Mucosa of rectum (tissue), 2 donors: ENCODE measurements around the gene COL21A1.

ENCODE experiments used
- H3K27ac ChIP-seq, 2 donors: one replicate each; pipeline ENCODE4 v1.7.0; 2013; ENCODE audit warnings: inconsistent platforms in 2 of 2, low read depth in 2 of 2, low read length in 2 of 2
- H3K27me3 ChIP-seq, 2 donors: one replicate each; pipeline ENCODE4 v1.7.0; 2013; ENCODE audit warnings: low read length in 2 of 2; ENCODE audit not compliant: control insufficient read depth in 2 of 2, insufficient read depth in 2 of 2
- H3K36me3 ChIP-seq, 2 donors: one replicate each; pipeline ENCODE4 v1.7.0; 2013; ENCODE audit warnings: low read length in 2 of 2; ENCODE audit not compliant: control insufficient read depth in 2 of 2, insufficient read depth in 2 of 2
- H3K4me1 ChIP-seq, 2 donors: one replicate each; pipeline ENCODE4 v1.7.0; 2013; ENCODE audit warnings: low read length in 2 of 2, mild to moderate bottlenecking in 1 of 2; ENCODE audit not compliant: control insufficient read depth in 2 of 2, insufficient read depth in 2 of 2
- H3K4me3 ChIP-seq, 2 donors: one replicate each; pipeline ENCODE4 v1.7.0; 2013; ENCODE audit warnings: low read length in 2 of 2
- H3K9ac ChIP-seq, 2 donors: one replicate each; pipeline ENCODE4 v1.7.0; 2013; ENCODE audit warnings: low read length in 2 of 2, low read depth in 1 of 2, mild to moderate bottlenecking in 1 of 2
- H3K9me3 ChIP-seq, 2 donors: one replicate each; pipeline ENCODE4 v1.7.0; 2013; ENCODE audit warnings: low read length in 2 of 2; ENCODE audit not compliant: control insufficient read depth in 2 of 2
- donor health status: healthy.
- donor health status: Normal muscosa, but diverticular disease.

The COL21A1 gene

DNA sequence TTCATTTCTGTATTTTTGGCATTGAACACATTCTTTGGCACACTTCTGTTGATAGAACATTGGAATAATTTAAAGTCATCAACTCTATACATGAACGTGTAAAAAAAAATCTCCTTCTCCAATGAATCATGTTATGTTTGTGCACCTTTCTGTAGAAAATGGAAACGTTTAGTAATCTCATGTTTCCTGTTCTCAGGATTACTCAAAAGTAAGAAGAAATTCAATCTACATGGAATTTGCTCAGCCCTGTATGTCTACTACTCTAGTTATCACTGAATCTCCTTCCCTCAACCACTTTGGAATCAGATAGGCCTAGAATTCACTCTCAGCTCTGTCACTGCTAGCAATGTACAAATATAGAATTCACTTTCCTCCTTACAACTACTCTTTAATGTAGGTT lies 103.6 kb downstream of the COL21A1 start:
- H3K27me3 ChIP-seq = no peaks in the 10 kb centered on the region
- no peaks in the 10 kb centered on the region for H3K9me3 ChIP-seq
- H3K4me1 ChIP-seq = no peaks in the 10 kb centered on the region
- H3K36me3 ChIP-seq = no peaks in the 10 kb centered on the region
- H3K4me3 ChIP-seq = no peak overlapping the region
- no peak overlapping the region for H3K27ac ChIP-seq
- H3K9ac ChIP-seq = no peak overlapping the region

DNA sequence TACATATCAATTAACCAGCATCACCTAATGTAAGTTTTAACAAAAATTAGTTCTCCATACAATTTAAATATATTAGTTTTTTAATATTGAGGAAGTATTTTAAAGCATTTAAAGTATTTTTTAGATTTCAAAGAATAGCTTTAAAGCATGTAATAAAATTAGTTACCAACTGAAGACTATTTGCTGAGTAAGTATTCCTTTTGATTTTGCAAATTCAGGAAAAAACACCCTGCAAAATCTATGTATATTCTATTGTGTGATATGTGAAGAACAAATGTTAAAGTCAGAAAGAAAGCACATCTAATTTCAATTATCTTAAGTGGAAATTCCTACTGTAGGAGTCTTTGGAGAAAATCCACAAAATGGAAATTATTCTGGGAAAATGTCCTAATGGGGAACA lies 107.3 kb downstream of the COL21A1 start:
- Histone ChIP-seq H3K36me3 (no peaks in the 10 kb centered on the region), H3K27me3 (no peaks in the 10 kb centered on the region), H3K9me3 (no peaks in the 10 kb centered on the region), H3K4me3 (no peak overlapping the region), H3K4me1 (no peaks in the 10 kb centered on the region), H3K9ac (no peak overlapping the region), H3K27ac (no peak overlapping the region)

DNA sequence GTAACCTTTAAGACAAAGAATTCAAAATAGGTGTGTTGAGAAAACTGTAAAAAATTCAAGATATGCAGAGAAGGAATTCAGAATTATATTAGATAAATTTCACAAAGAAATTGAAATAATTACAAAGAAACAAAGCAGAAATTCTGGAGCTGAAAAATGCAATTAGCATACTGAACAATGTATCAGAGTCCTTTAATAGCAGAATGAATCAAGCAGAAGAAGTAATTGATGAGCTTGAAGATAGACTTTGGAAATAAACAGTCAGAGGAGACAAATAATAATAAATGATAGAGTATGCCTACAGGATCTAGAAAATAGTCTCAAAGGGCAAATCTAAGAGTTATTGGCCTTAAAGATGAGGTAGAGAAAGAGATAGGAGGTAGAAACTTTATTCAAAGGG lies 131.7 kb downstream of the COL21A1 start:
- H3K9me3 ChIP-seq = no peaks in the 10 kb centered on the region
- no peaks in the 10 kb centered on the region for H3K36me3 ChIP-seq

DNA sequence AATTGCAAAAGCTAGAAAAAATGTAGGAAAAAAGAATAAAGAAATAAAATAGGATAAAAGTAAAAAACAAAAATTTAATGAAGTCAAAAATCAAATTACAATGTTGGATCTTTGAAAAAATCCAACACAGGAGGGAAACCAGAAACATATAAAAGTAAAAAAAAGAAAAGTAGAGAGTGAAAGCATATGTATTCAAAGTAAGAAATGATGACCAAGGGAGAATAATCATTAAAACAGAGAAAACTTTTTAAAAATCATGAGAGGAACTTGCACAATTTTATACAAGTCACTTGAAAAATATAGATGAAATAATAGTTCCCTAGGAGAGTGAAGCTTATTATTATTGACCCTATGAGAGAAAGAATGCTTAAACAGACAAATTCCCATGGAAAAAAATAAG lies 138.2 kb downstream of the COL21A1 start:
- H3K27ac ChIP-seq = no peak overlapping the region
- H3K27me3 ChIP-seq = no peaks in the 10 kb centered on the region
- no peak overlapping the region for H3K9ac ChIP-seq
- no peak overlapping the region for H3K4me3 ChIP-seq
- no peaks in the 10 kb centered on the region for H3K36me3 ChIP-seq
- no peaks in the 10 kb centered on the region for H3K9me3 ChIP-seq
- H3K4me1 ChIP-seq = no peaks in the 10 kb centered on the region

More for the DNA sequence above, 131.7 kb downstream of the COL21A1 start:
- Histone ChIP-seq H3K4me1 (no peaks in the 10 kb centered on the region), H3K4me3 (no peak overlapping the region), H3K9ac (no peak overlapping the region), H3K27ac (no peak overlapping the region), H3K27me3 (no peaks in the 10 kb centered on the region)

DNA sequence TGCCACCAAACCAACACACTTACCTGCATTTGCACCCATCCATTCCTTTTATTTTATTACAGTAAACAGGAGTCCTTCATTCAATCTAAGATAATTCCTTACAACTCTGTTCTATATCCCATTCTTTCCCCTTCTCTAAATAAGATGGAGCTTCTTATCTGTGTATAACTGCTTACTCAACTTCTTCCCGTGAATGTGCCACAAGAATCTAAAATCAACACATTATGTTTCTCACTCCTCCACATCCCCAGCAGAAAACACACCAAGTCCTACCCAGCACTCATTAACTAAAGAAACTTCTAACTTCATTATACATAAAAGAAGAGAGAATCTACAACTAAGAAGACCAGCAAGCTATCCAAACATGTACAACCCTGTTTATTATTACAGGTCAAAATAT lies 141.1 kb downstream of the COL21A1 start:
- H3K9ac ChIP-seq = no peak overlapping the region
- no peak overlapping the region for H3K4me3 ChIP-seq
- H3K9me3 ChIP-seq = no peaks in the 10 kb centered on the region
- H3K4me1 ChIP-seq = no peaks in the 10 kb centered on the region
- no peaks in the 10 kb centered on the region for H3K27me3 ChIP-seq
- H3K36me3 ChIP-seq = no peaks in the 10 kb centered on the region
- H3K27ac ChIP-seq = no peak overlapping the region

DNA sequence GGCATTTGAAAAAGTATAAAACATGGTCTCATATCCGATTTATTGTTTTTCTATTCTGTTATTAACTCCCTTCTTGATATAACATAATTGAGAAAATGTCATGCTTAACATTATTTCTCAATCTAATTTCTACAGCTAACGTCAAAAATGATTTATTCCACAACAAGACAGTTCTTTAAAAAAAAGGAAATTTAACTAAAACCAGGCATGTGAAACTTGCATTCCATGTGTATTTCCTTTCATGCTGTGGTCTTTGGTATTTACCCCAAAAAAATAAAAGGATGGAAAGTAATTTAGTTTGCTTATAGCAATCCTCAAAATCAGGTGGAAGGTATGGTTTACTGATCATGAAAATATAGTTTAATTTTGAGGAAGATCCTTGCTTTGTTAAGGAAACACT lies 142.8 kb downstream of the COL21A1 start:
- H3K36me3 ChIP-seq = no peaks in the 10 kb centered on the region
- H3K27ac ChIP-seq = no peak overlapping the region
- no peaks in the 10 kb centered on the region for H3K4me1 ChIP-seq
- H3K9me3 ChIP-seq = no peaks in the 10 kb centered on the region
- no peak overlapping the region for H3K9ac ChIP-seq
- H3K4me3 ChIP-seq = no peak overlapping the region
- H3K27me3 ChIP-seq = no peaks in the 10 kb centered on the region

DNA sequence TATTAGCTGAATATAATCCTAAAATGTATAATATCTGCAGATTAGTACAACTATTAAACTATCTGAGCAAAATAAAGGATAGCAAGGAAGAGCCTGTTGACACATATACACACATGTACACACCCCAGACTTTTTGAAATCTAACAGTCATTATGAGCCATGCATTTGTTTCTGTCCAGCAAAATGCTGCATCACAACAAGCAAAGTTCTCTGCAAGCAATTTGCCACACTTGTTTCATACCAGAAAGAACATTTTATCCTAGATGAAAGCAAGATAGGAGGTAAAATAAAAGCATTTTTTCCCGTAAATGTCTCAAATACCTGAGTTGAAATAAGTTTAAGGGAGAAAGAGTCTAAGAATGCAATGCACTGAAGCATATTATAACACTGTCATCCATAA lies 145.2 kb downstream of the COL21A1 start:
- no peak overlapping the region for H3K9ac ChIP-seq
- no peaks in the 10 kb centered on the region for H3K9me3 ChIP-seq
- H3K4me1 ChIP-seq = no peaks in the 10 kb centered on the region
- H3K36me3 ChIP-seq = no peaks in the 10 kb centered on the region
- H3K4me3 ChIP-seq = no peak overlapping the region
- no peak overlapping the region for H3K27ac ChIP-seq
- H3K27me3 ChIP-seq = no peaks in the 10 kb centered on the region

DNA sequence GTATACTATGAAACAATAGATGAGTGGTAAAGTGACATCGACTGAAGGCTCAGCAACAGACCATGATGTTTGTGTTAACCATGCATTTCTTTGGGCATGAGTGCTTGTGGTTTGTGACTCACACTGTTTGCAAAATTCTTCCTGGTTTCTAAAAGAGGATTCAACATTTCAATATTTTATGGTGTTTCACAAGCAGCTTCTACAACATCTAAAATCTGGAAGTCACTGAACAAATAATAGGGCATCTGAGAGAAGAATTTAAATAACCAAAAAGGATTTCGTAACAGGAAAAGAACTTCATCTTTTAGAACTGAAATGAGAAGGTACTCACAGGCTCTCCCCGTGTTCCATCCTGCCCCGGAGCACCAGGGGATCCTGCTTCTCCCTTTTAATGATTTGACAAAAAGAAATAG lies 146.2 kb downstream of the COL21A1 start:
- H3K4me3 ChIP-seq = no peak overlapping the region
- H3K36me3 ChIP-seq = no peaks in the 10 kb centered on the region
- H3K27me3 ChIP-seq = no peaks in the 10 kb centered on the region
- H3K9me3 ChIP-seq = no peaks in the 10 kb centered on the region
- H3K27ac ChIP-seq = no peak overlapping the region
- H3K9ac ChIP-seq = no peak overlapping the region
- no peaks in the 10 kb centered on the region for H3K4me1 ChIP-seq

DNA sequence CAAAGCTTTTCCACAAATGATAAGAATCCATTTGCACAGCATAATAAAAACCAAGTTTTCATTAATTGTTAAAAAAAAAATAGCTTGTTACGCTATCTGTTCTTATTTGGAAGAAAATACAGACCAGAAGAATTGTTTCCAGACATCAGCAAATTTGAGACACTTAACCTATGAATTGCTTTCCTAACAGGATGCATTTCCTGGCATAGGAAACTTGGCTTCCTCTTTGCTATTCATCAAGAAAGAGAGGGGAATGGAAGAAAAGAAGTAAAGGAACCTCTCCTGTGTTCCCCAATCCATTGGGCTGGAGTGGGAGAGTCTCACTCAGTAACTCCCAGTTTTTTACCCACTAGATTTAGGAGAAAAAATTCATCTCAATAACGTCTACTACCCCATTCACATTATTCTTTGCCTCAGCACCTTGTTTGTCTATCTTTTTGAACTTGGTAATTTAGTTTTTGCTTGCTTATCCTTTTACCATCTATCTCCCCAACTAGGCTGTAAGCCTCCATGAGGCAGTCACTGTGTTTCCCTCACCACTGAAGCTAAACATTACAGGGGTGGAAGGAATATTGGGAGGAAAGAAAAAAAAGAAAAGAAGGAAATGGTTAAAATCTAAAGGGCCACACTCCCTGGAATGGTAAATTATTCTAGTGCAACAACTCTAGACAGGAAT lies 150.3 kb downstream of the COL21A1 start:
- Histone ChIP-seq H3K36me3 (no peaks in the 10 kb centered on the region), H3K4me3 (no peak overlapping the region), H3K27ac (no peak overlapping the region)

DNA sequence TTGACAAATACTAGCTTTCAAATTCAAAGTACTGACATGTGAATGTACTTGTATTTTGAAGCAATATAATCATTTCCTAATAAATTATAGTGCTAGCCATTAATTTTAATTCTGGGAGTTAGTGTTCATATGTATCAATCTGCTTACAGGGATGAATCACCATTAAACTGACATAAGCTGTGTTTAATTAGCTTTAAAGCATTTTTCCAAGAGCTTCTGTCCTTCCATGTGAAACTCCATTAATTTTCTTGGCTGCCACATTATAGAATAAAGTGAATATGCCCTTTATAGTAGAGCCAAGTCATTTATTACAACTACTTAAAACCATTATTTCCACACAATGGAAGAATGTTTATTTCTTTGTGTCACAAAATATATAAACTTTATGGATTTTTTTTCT lies 150.8 kb downstream of the COL21A1 start:
- H3K4me1 ChIP-seq = no peaks in the 10 kb centered on the region
- H3K36me3 ChIP-seq = no peaks in the 10 kb centered on the region
- H3K9ac ChIP-seq = no peak overlapping the region
- H3K9me3 ChIP-seq = peaks cover 0 to 4% of the 10 kb centered on the region in 2 donors
- H3K4me3 ChIP-seq = no peak overlapping the region
- H3K27me3 ChIP-seq = no peaks in the 10 kb centered on the region
- no peak overlapping the region for H3K27ac ChIP-seq

More for the DNA sequence above, 150.3 kb downstream of the COL21A1 start:
- Histone ChIP-seq H3K4me1 (no peaks in the 10 kb centered on the region), H3K9me3 (peaks cover 0 to 4% of the 10 kb centered on the region in 2 donors), H3K9ac (no peak overlapping the region), H3K27me3 (no peaks in the 10 kb centered on the region)

DNA sequence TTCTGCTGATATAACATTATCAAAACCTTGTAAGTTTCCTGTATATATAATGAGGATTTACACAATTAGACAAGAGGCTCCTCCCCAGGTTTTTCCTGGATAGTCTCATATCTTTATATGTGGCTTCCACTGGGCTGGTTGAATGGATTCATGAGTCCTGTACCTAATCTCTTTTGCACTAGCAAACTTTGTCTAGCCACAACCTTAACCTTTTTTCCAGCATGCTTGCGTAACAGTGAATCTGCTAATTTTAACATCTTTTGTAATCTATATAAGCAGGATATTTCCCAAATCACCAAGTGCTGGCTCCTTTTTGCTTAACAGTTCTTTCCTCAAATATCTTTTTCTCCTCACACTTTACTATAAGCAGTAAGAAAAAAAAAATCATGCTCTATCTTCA lies 153.6 kb downstream of the COL21A1 start:
- no peaks in the 10 kb centered on the region for H3K4me1 ChIP-seq
- H3K36me3 ChIP-seq = no peaks in the 10 kb centered on the region
- H3K9ac ChIP-seq = no peak overlapping the region
- no peak overlapping the region for H3K27ac ChIP-seq
- H3K4me3 ChIP-seq = no peak overlapping the region
- H3K27me3 ChIP-seq = no peaks in the 10 kb centered on the region
- peaks cover 0 to 4% of the 10 kb centered on the region in 2 donors for H3K9me3 ChIP-seq
